Endodermal cell (in vitro differentiated cells): ENCODE measurements around the gene GATAD2B. TPM values are rescaled to one million over a fixed set of nuclear protein-coding genes. Genes with fewer than 3 reads are reported as not detected.

Experiments
- DNase-seq: peaks from one replicate; pipeline ENCODE4 v3.0.0-alpha.2; 2017
- H3K27ac ChIP-seq: 2 replicates; pipeline ENCODE4 v1.5.1; 2013; ENCODE audit warnings: mild to moderate bottlenecking, low read depth, low read length, moderate library complexity
- H3K27me3 ChIP-seq: 2 replicates; pipeline ENCODE4 v1.6.1; 2013; ENCODE audit warnings: mild to moderate bottlenecking, low read length, moderate library complexity; ENCODE audit not compliant: insufficient read depth, control insufficient read depth, poor library complexity, severe bottlenecking
- H3K36me3 ChIP-seq: 2 replicates; pipeline ENCODE4 v1.7.0; 2013; ENCODE audit warnings: mild to moderate bottlenecking, low read length, moderate library complexity; ENCODE audit not compliant: control insufficient read depth, insufficient read depth
- H3K4me1 ChIP-seq: one replicate; pipeline ENCODE4 v1.7.0; 2013; ENCODE audit warnings: low read length; ENCODE audit not compliant: control insufficient read depth, insufficient read depth
- H3K4me3 ChIP-seq: 2 replicates; pipeline ENCODE4 v1.5.1; 2013; ENCODE audit warnings: mild to moderate bottlenecking, low read length, moderate library complexity
- H3K9ac ChIP-seq: 2 replicates; pipeline ENCODE4 v1.6.1; 2013; ENCODE audit warnings: mild to moderate bottlenecking, low read length, moderate library complexity; ENCODE audit not compliant: poor library complexity, severe bottlenecking; ENCODE audit errors: extremely low read depth
- H3K9me3 ChIP-seq: 2 replicates; pipeline ENCODE4 v1.6.1; 2013; ENCODE audit warnings: mild to moderate bottlenecking, low read length, moderate library complexity; ENCODE audit not compliant: control insufficient read depth
- H3K27ac Mint-ChIP-seq: 2 replicates; pipeline ENCODE4 v1.8.0; 2020; ENCODE audit warnings: mixed read lengths
- H3K27me3 Mint-ChIP-seq: 2 replicates; pipeline ENCODE4 v1.8.0; 2021; ENCODE audit warnings: mild to moderate bottlenecking, mixed read lengths; ENCODE audit not compliant: insufficient read depth
- H3K36me3 Mint-ChIP-seq: 2 replicates; pipeline ENCODE4 v1.8.0; 2020; ENCODE audit warnings: low read depth, mixed read lengths
- H3K4me1 Mint-ChIP-seq: 2 replicates; pipeline ENCODE4 v1.8.0; 2020; ENCODE audit warnings: mixed read lengths
- H3K4me3 Mint-ChIP-seq: 2 replicates; pipeline ENCODE4 v1.8.0; 2020; ENCODE audit warnings: mild to moderate bottlenecking, moderate library complexity, mixed read lengths
- H3K9me3 Mint-ChIP-seq: 2 replicates; pipeline ENCODE4 v1.8.0; 2020; ENCODE audit warnings: mild to moderate bottlenecking, mixed read lengths
- WGBS, 2 experiments: methylation state at CpG; one replicate each; pipeline versions ENCODE4 v1.1.5 to v1.1.7; 2013; ENCODE audit warnings: missing lambda C conversion rate in 2 of 2, mixed read lengths in 1 of 2; ENCODE audit not compliant: insufficient coverage in 1 of 2, insufficient read length in 1 of 2; 5-methylcytosine and 5-hydroxymethylcytosine counted together
- total RNA-seq, 2 donors: library from RNA; stranded (reverse); fragmentation: NEBNext Ultra II Directional in 1 of 2; extraction: Animal tissue kit (Norgen Biotek cat#: 25700) in 1 of 2; gene quantifications; 2 replicates in 1 of 2; 3 replicates in 1 of 2; pipeline ENCODE4 v1.2.1, GENCODE V29; 2021
- TF ChIP-seq, protein P1 (sequence below): fragments of 200-600 bp; sonication (generic); conservative IDR thresholded peaks from 2 replicates; pipeline ENCODE4 v1.5.0; 2021; ENCODE audit warnings: antibody characterized with exemption, mild to moderate bottlenecking

Gene GATAD2B
- total RNA-seq, 2 donors from 2014 or later, result 45.2 to 51.2 TPM

- no peak overlapping the region for H3K9ac ChIP-seq
- H3K4me1 ChIP-seq, result no peaks in the 10 kb centered on the region
- peaks cover 17% of the 10 kb centered on the region for H3K36me3 Mint-ChIP-seq
- H3K4me3 ChIP-seq, result no peak overlapping the region
- H3K27me3 ChIP-seq, result no peaks in the 10 kb centered on the region
- H3K27ac Mint-ChIP-seq, result no peak overlapping the region
- no peak overlapping the region for H3K27ac ChIP-seq
- no peak for DNase-seq
- WGBS, 2 experiments, result 93 to 95% methylated on average over 3 of the region's 3 CpGs
- no peaks in the 10 kb centered on the region for H3K9me3 ChIP-seq
- H3K27me3 Mint-ChIP-seq, result no peaks in the 10 kb centered on the region
- no peaks in the 10 kb centered on the region for H3K36me3 ChIP-seq
- TF ChIP-seq, protein P1, sequence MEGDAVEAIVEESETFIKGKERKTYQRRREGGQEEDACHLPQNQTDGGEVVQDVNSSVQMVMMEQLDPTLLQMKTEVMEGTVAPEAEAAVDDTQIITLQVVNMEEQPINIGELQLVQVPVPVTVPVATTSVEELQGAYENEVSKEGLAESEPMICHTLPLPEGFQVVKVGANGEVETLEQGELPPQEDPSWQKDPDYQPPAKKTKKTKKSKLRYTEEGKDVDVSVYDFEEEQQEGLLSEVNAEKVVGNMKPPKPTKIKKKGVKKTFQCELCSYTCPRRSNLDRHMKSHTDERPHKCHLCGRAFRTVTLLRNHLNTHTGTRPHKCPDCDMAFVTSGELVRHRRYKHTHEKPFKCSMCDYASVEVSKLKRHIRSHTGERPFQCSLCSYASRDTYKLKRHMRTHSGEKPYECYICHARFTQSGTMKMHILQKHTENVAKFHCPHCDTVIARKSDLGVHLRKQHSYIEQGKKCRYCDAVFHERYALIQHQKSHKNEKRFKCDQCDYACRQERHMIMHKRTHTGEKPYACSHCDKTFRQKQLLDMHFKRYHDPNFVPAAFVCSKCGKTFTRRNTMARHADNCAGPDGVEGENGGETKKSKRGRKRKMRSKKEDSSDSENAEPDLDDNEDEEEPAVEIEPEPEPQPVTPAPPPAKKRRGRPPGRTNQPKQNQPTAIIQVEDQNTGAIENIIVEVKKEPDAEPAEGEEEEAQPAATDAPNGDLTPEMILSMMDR, result no peak
- H3K4me3 Mint-ChIP-seq, result no peak overlapping the region
- H3K4me1 Mint-ChIP-seq, result peaks cover 3% of the 10 kb centered on the region
- no peaks in the 10 kb centered on the region for H3K9me3 Mint-ChIP-seq
Observed at GRCh38 chr1:153860285-153860684, 62.5 kb downstream of the GATAD2B start.

DNA sequence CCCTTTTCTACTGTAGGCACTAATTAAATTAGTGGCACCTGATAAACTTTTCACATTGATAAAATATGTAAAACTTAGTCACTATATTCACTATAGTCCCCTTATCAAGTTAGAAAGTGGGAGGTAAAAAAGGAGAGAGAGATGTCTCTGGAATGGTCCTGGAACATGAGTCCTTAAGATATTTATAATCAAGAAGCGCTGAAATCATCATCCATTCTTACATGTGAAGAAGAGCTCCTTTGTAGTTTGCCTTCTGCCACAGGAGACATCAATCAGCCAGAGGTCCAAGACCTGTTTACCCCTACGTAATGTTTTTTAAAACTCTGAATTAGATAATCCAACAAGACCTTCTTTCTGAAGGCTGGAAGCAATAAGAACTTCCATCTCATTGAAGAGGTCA, 65.3 kb downstream of the GATAD2B start:
- no peaks in the 10 kb centered on the region for H3K9me3 ChIP-seq
- H3K4me3 Mint-ChIP-seq, result no peak overlapping the region
- 91 to 100% methylated on average over 2 of the region's 2 CpGs for WGBS, 2 experiments
- H3K27ac ChIP-seq, result no peak overlapping the region
- peaks cover 29% of the 10 kb centered on the region for H3K36me3 Mint-ChIP-seq
- H3K9me3 Mint-ChIP-seq, result no peaks in the 10 kb centered on the region
- no peak overlapping the region for H3K4me3 ChIP-seq
- H3K27me3 ChIP-seq, result no peaks in the 10 kb centered on the region
- H3K4me1 ChIP-seq, result no peaks in the 10 kb centered on the region
- no peak for DNase-seq
- H3K4me1 Mint-ChIP-seq, result no peaks in the 10 kb centered on the region
- H3K27me3 Mint-ChIP-seq, result no peaks in the 10 kb centered on the region
- no peak overlapping the region for H3K27ac Mint-ChIP-seq
- TF ChIP-seq, protein P1, result no peak
- no peak overlapping the region for H3K9ac ChIP-seq
- peaks cover 13% of the 10 kb centered on the region for H3K36me3 ChIP-seq

- H3K9ac ChIP-seq, result no peak overlapping the region
- no peak overlapping the region for H3K27ac Mint-ChIP-seq
- H3K4me1 ChIP-seq, result no peaks in the 10 kb centered on the region
- H3K4me1 Mint-ChIP-seq, result no peaks in the 10 kb centered on the region
- H3K9me3 Mint-ChIP-seq, result no peaks in the 10 kb centered on the region
- no peaks in the 10 kb centered on the region for H3K27me3 ChIP-seq
- H3K36me3 Mint-ChIP-seq, result peaks cover 36% of the 10 kb centered on the region
- H3K27me3 Mint-ChIP-seq, result no peaks in the 10 kb centered on the region
- H3K4me3 Mint-ChIP-seq, result no peak overlapping the region
- H3K9me3 ChIP-seq, result no peaks in the 10 kb centered on the region
- TF ChIP-seq, protein P1, result no peak
- H3K27ac ChIP-seq, result no peak overlapping the region
- DNase-seq, result no peak
- H3K4me3 ChIP-seq, result no peak overlapping the region
- peaks cover 20% of the 10 kb centered on the region for H3K36me3 ChIP-seq
Observed at GRCh38 chr1:153856763-153857162, 66.0 kb downstream of the GATAD2B start.
